Dendritic cell treated with granulocyte-macrophage colony-stimulating factor and Interleukin-4, amounts not matched to agents 40 ng/mL and 50 ng/mL, for 4 days (primary cell): Measurements from ENCODE around the gene HHATL.
A peak's percentile ranks its signal among the peaks of the same experiment; 100 is the strongest.

ENCODE experiments used
- H3K27ac Mint-ChIP-seq: one replicate; pipeline ENCODE4 v1.8.0; 2022; ENCODE audit warnings: mild to moderate bottlenecking, mixed read lengths
- H3K27me3 Mint-ChIP-seq: one replicate; pipeline ENCODE4 v1.8.0; 2022; ENCODE audit warnings: mild to moderate bottlenecking, mixed read lengths
- H3K36me3 Mint-ChIP-seq: one replicate; pipeline ENCODE4 v1.8.0; 2022; ENCODE audit warnings: low read depth, mixed read lengths
- H3K4me1 Mint-ChIP-seq: one replicate; pipeline ENCODE4 v1.8.0; 2022; ENCODE audit warnings: low read depth, mixed read lengths
- H3K4me3 Mint-ChIP-seq: one replicate; pipeline ENCODE4 v1.8.0; 2022; ENCODE audit warnings: mild to moderate bottlenecking, moderate library complexity, mixed read lengths
- H3K9me3 Mint-ChIP-seq: one replicate; pipeline ENCODE4 v1.8.0; 2022; ENCODE audit warnings: mixed read lengths
- intact Hi-C: fragments of 100-400 bp; cut with micrococcal nuclease; formaldehyde crosslinking; loops from one replicate; pipeline ENCODE4 v1.15.0; 2022

The HHATL gene

DNA sequence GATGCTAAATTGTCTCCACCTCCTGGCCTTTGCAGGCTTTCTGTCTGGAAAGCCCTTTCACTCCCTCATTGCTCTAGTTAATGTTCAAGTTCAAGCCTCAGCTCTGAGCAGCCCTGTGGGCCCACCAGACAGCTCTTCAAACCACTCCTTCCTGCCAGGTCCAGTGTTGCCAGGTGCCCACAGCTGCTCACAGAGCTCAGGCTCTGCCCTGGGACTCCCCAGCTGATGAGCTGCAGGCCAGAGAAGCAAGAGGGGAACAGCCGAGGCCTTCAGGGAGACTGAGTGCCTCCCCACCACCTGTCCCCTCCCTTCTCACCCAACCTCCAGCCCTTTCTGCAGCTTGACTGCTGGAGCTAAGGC lies 50.4 kb downstream of the HHATL start:
- Mint-ChIP-seq H3K9me3 (no peaks in the 10 kb centered on the region), H3K27ac (peak overlapping the region; percentile 90), H3K36me3 (peaks cover 58% of the 10 kb centered on the region), H3K4me3 (no peak overlapping the region), H3K27me3 (no peaks in the 10 kb centered on the region), H3K4me1 (peaks cover 77% of the 10 kb centered on the region)
- intact Hi-C loops = loop anchor here (5.0 kb wide), 2 partner anchors 70 to 95 kb away; partner anchors contain the start of gene SEC22C

DNA sequence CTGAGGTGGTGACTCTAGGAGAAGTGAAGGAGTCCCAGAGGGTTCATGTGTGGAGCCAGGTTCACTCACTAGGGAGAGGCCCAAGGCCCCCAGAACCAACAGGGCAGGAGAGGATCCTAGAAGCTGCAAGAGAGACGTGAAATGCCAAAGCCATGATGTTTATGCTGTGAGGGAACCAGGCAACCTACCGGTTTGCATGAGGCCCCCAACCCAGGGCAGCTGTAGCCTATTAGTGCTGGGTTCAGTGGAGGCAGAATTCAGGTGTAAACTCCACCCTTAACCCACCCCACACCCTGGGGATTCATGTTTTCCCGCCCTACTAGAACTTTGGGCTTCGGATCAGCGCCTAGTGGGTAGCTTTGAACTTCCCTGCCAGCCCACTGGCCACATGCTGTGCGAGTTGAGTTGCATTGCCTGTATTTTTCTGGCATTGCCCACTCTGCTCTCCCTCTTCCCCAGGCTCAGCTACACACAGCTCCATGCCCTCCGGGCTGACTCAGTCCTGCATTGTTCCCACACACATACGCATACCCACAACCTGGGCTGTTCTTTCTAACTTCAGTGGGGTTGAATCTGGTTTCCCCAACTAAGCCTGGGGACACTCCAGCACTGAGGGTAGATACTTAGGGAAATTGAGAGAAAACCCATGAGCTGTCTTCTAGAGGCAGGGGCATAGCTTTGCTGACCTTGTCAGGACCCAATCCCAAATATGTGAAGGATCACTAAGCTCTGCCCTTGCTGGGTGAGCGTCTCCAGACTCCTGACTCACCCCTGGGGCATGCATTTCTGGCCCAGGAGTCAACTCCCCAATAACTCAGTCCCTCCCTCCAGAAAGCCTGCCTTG lies 51.1 kb downstream of the HHATL start:
- Mint-ChIP-seq H3K4me3 (no peak overlapping the region), H3K9me3 (no peaks in the 10 kb centered on the region), H3K4me1 (peaks cover 75% of the 10 kb centered on the region), H3K27me3 (no peaks in the 10 kb centered on the region), H3K27ac (peak overlapping the region; percentile 90), H3K36me3 (peaks cover 63% of the 10 kb centered on the region)
- intact Hi-C loops = loop anchor here (5.0 kb wide), 2 partner anchors 69 to 96 kb away; partner anchors contain the start of gene SEC22C

DNA sequence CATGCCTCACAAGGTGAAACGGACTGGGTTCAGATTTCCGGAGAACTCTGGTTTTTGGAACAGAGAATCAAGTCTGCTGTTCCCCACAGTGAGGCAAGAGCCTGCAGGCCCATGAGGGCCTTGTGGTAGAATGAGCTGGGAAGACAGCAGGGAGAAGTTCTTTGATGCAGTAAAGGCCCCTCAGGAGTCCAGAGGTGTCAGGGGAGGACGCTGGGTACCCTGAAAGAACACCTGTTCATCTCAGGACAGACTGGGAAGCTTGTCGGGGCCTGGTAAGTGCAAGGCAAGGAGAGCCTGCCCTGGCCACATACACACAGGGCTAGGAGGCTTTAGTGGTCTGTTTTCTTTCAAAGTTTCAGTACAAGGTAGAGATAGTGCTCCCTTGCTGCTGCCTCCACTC lies 52.8 kb downstream of the HHATL start:
- no peak overlapping the region for H3K4me3 Mint-ChIP-seq
- no peaks in the 10 kb centered on the region for H3K27me3 Mint-ChIP-seq
- H3K27ac Mint-ChIP-seq = peak overlapping the region; percentile 45
- peaks cover 72% of the 10 kb centered on the region for H3K36me3 Mint-ChIP-seq
- no peaks in the 10 kb centered on the region for H3K9me3 Mint-ChIP-seq
- peaks cover 59% of the 10 kb centered on the region for H3K4me1 Mint-ChIP-seq
- intact Hi-C loops = loop anchor here (5.0 kb wide), 2 partner anchors 67 to 98 kb away; partner anchors contain the start of gene SEC22C

DNA sequence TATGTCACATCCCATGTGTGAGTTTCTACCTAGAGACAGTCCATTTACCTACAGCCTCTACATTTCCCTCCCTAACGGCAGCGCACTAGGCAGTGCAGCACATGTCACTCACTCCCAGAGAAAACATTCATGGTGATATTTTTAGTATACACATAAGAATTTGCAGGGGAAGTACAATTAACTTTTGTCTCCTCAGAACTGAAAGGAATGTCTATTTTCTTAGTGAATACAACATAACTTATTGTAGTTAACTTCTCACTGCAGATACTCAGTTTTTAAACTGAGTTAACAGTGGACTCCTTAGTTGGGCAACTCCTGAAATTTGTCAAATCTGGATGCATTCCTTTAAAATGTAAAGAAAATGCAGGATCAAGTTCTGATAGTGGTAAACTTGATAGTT lies 53.6 kb downstream of the HHATL start:
- H3K4me1 Mint-ChIP-seq = peaks cover 59% of the 10 kb centered on the region
- intact Hi-C loops = no loop called here

DNA sequence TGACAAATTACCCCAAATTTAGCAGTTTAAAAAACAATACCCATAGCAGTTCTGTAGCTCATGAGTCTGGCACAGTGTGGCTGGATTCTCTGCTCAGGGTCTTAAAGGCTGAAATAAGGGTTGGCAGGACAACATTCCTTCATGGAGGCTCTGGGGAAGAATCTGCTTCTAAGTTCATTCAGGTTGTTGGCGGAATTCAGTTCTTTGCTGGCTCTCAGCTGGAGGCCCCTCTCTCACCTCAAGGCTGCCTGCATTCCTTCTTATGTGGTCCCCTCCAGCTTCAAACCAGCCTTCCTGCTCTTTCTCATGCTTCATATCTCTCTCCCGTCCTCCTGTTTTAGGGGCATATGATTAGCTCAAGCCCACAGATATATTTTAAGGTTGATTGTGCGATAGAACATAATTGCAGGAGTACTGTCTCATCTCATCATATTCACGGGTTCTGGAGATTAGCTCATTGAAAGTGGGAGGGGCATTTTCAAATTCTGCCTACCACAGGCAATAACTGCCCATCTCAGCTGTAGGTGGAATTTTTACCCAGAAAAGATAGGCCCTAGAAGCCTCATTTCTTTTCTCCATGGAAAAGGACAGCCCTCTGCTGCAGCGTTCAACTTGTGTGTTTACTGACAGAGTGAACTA lies 54.7 kb downstream of the HHATL start:
- H3K9me3 Mint-ChIP-seq = no peaks in the 10 kb centered on the region
- H3K27ac Mint-ChIP-seq = no peak overlapping the region
- no peak overlapping the region for H3K4me3 Mint-ChIP-seq
- peaks cover 50% of the 10 kb centered on the region for H3K4me1 Mint-ChIP-seq
- H3K27me3 Mint-ChIP-seq = no peaks in the 10 kb centered on the region
- intact Hi-C loops = no loop called here
- peaks cover 83% of the 10 kb centered on the region for H3K36me3 Mint-ChIP-seq

More for the DNA sequence above, 53.6 kb downstream of the HHATL start:
- no peak overlapping the region for H3K27ac Mint-ChIP-seq
- H3K9me3 Mint-ChIP-seq = no peaks in the 10 kb centered on the region
- no peak overlapping the region for H3K4me3 Mint-ChIP-seq
- peaks cover 79% of the 10 kb centered on the region for H3K36me3 Mint-ChIP-seq
- H3K27me3 Mint-ChIP-seq = no peaks in the 10 kb centered on the region
